GM10266 (cell line): ENCODE data around the gene B4GALNT1.
"Not testable (repeated sequence)": the region's sequence is repeated elsewhere in the genome, so short reads cannot be mapped to it uniquely, and the experiment has no call there.

Experiments
- DNase-seq: peaks from one replicate; pipeline ENCODE4 v3.0.0; 2012; ENCODE audit errors: extremely low spot score
- TF ChIP-seq, protein P1 (sequence below): IDR thresholded peaks from 2 replicates; pipeline ENCODE4 v1.5.1; 2012; ENCODE audit warnings: mild to moderate bottlenecking, low read depth; ENCODE audit not compliant: control insufficient read depth, insufficient read depth; ENCODE audit errors: missing control alignments

Gene B4GALNT1

DNA sequence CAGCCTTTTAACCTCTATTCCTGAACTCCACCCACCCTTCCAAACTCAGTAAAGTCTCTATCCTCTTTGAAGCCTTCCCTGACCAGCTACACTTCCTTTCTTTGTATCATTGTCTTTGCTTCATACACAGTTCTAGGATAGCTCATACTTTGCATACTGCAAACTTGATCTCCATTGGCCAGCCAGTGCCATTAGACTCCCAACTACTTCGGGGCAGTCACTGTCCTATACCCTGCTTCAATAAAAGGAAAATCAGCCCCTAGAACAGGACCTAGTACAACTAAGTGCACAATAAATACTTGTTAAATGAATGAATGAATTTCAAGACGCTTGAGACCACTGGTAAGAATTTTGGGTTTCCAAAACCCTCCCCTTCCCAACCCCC is 42.5 kb downstream of the B4GALNT1 start:
- DNase-seq, result no peak
- TF ChIP-seq, protein P1, sequence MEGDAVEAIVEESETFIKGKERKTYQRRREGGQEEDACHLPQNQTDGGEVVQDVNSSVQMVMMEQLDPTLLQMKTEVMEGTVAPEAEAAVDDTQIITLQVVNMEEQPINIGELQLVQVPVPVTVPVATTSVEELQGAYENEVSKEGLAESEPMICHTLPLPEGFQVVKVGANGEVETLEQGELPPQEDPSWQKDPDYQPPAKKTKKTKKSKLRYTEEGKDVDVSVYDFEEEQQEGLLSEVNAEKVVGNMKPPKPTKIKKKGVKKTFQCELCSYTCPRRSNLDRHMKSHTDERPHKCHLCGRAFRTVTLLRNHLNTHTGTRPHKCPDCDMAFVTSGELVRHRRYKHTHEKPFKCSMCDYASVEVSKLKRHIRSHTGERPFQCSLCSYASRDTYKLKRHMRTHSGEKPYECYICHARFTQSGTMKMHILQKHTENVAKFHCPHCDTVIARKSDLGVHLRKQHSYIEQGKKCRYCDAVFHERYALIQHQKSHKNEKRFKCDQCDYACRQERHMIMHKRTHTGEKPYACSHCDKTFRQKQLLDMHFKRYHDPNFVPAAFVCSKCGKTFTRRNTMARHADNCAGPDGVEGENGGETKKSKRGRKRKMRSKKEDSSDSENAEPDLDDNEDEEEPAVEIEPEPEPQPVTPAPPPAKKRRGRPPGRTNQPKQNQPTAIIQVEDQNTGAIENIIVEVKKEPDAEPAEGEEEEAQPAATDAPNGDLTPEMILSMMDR, result no peak

DNA sequence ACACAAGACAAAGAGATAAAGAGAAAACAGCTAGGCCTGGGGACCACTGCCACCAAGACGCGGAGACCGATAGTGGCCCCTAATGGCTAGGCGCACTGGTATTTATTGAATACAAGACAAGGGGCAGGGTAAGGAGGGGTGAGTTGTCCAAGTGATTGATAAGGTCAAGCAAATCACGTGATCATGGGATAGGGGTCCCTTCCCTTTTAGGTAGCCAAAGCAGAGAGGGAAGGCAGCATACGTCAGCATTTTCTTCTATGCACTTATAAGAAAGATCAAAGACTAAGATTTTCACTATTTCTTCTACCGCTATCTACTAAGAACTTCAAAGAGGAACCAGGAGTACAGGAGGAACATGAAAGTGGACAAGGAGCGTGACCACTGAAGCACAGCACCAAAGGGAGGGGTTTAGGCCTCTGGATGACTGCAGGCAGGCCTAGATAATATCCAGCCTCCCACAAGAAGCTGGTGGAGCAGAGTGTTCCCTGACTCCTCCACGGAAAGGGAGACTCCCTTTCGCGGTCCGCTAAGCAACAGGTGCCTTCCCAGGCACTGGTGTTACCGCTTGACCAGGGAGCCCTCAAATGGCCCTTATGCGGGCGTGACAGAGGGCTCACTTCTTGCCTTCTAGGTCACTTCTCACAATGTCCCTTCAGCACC is 43.9 kb downstream of the B4GALNT1 start:
- DNase-seq, result not testable (repeated sequence)

DNA sequence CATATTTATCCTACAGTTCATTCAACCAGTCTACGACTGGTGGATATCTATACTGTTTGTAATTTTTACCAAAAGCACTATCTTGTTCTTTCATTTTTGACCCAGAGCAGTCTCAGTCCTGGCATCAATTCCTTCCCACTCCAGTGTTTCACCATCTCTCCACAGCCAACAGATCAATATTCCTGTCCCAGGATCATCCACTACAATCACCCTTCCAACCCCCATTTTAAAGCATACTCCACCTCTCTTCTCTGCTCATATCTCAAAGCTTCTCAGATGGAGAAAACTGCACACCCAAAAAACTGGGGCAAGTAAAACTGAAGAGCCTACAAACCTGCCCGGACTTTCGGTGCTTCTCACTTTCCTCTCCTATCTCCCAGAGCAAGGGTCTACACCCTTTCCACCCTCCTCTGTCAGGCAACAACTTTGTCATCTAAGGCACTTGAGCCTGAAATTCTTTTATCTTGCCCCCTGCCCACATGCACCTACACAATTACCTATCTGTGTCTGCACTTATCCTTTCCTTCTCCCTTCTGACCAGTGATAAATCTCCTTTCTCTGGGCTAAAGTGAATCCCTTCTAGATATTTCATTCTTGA is 46.1 kb downstream of the B4GALNT1 start:
- no peak for DNase-seq
- TF ChIP-seq, protein P1, result no peak

DNA sequence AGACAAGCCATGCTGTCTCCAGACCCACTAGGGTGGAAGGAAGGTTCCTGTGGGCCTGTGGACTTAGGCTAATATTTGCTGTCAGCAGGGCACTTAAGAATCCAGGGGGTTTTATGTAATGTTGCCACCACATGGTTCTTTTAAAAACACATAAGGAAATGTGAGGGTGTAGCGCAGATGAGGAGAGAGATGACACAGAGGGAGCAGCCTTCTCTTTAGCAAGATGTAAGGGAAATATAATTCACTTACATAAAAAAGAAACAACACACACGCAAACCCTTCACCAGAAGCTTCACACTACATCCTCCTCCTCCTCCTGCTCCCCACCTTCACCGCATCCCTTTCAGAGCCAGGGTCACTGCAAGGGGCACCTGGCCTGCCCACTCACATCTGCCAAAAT is 46.9 kb downstream of the B4GALNT1 start:
- no peak for DNase-seq
- TF ChIP-seq, protein P1, result no peak

DNA sequence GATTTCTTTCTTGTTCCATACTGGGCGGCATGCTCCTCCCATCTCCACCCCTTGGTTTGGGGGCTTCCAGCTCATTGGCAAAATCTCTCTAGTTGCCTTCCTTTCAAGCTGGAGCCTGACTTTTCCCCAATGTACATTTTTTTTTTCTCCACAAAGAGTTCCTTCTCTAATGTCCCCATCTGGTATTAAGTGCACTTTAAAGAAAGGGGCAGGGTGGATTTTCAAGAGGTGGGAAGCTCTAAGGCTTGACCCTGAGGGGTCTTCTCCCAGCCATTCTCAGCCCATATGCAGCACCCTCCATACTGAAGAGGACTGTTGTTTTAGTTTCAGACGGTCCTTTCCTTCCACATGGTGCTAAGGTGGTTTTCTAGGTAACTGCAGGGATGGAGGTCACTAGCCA is 47.8 kb downstream of the B4GALNT1 start:
- TF ChIP-seq, protein P1, result no peak

DNA sequence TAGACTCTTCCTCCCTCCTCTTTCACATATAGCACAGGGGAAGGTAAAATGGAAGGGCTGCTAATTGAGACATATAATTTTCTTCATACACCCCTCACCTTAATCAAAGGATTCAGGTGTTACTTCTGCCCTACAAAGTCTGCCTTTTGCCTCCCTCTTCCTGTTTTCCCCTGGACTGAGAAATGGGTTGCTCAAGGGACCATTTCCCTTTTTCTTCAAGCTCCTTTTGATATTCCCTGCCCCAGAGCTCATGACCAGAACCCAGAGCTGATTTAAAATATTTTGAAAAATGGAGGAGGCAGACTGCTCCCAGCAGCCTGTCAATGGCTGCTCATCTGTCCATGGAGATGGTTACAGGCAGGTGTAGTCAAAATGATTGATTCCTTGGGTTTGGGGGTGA is 48.3 kb downstream of the B4GALNT1 start:
- TF ChIP-seq, protein P1, result no peak
- no peak for DNase-seq

More for the DNA sequence above, 47.8 kb downstream of the B4GALNT1 start:
- no peak for DNase-seq

DNA sequence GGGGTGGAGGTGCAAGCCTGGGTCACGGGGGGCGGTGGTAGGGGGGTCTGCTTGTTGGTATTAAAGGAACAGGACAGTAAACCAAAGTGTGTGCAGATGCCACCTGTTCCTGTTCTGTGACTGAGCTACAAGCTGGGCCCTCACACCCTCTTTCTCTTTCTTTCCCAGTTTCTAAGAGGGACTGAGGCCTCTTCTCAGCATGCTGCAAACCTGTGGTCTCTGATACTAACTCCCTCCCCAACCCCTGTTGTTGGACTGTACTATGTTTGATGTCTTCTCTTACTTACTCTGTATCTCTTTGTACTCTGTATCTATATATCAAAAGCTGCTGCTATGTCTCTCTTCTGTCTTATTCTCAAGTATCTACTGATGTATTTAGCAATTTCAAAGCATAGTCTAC is 49.0 kb downstream of the B4GALNT1 start:
- TF ChIP-seq, protein P1, result no peak
- no peak for DNase-seq
